GM19395 (cell line): ENCODE data around the gene ERCC6.

Experiments
- ATAC-seq: cut with Tn5 transposase; IDR thresholded peaks from one replicate; pipeline ENCODE4 v1.9.1; 2021; ENCODE audit warnings: mild to moderate bottlenecking, moderate library complexity; ENCODE audit not compliant: unreplicated experiment

ERCC6 gene

DNA sequence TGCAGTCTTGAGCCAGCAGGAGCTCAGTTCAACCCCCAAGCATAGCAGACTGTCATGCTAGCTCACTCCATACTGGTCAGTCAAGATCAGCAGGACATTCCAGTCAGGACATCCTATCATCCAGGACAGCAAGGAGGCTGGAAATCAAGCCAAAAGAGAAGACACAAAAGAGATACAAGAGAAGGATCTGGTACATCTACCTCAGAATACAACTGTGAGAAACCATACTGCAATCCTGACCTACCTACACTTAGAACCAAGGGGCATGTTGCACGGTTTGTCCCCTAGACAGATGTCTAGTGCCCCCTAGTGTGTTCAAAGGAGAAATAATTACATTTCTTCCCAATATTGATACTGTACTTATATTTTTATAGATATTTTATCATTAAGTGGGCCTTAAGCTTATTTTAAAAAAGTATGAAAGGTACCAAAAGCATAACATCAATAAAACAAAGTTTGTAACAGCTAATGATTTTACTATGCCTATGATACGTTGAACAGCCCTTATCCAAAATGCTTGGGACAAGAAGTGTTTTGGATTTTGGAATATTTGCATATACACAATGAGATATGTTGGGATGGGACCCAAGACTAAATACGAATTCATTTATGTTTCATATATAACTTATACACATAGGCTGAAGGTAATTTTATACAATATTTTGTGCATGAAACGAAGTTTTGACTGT lies 26.7 kb downstream of the ERCC6 start:
- ATAC-seq: no peak

DNA sequence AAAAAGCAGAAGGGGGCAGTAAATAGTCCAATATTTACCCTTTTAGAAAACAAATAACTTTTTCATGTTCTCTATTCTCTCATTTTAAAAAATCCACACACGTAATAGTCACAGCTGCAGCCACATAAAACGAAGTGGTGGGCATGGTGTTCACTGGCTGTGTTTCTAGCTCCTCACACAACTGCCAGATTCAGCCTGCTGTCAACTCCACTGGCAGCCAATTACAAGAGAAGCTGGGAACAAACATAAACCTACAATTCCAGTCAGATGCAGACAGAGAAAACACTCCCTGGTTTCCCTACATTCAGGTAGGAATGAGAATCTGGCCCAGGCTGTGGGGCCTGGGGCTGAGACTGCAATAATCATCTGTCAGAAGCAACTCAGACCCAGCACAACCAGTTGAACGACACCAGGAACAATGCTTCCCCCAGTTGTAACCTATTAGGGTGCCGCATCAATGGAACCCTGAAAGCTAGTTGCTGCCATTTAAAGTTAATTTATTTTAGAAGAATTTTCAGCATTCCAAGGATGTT lies 29.1 kb downstream of the ERCC6 start:
- no peak for ATAC-seq

DNA sequence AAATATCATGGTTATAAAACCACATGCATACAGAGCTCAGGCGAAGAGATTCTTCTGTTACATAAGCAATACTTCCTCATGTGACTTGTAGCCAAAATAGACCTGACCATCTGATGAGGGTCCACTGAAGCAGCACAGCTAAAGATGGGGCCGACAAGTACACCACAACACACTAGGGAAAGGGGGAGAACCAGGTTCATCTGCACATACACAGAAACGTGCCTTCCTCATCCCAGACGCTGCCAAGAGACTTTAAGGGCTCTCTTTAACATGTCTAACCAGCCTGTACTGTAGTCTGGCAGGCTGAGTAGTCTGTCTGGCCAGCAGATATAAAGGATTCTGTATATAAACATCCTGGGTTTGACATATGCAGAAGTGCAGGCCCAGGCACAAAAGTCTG lies 30.3 kb downstream of the ERCC6 start:
- no peak for ATAC-seq

DNA sequence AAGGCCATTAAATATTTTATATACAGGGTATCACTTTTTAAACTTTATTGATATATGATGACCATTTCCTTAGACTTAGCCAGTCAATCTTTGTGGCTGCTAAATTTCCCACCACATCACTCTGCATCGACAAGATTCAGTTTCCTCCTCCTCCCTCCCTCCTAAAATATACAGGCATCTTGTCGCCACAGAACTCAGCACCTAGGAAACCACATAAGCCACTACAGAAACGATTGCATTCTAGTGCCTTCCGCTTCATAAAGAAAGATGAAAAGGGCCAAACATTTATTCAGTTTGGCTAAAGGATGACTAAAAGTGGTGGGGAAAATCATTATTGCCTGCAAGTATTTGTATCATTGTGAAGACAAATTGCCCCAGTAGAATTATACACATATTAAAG lies 30.7 kb downstream of the ERCC6 start:
- ATAC-seq: no peak

DNA sequence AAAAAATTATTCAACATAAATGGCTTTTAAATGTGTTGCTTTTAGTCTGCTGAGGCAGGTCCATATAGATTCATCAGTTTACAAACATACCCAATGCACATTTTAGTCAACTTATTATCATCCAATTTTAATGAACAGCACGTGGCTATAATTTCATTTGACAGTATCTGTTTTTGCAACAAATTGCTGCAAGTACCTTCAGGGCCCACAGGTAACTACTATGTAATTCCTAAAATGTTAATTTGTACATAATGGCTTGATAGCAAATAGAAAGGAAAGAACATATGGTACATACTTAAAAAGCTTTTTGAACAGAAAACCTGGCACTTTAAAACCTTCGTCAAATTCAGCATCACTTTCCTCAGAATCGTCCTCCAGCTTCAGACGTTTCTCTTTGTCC lies 33.3 kb downstream of the ERCC6 start:
- no peak for ATAC-seq

DNA sequence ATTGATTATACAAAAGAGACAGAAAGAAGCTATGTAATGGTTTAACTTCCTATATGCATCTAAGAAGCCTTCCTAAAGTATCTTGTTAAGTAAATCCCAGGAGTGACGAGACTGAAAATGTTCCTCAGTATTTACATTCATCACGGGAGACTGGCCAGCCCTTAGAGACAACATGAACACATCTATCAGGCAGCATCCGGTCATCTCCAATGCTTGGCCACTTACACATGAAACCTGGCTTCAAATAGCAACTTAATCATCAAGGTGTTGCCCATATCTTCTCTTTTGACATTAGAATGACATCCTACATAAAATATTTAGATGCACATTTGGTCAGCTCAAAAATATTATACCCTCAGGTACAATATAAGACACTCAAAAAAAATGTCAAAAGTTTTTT lies 33.8 kb downstream of the ERCC6 start:
- ATAC-seq: no peak

DNA sequence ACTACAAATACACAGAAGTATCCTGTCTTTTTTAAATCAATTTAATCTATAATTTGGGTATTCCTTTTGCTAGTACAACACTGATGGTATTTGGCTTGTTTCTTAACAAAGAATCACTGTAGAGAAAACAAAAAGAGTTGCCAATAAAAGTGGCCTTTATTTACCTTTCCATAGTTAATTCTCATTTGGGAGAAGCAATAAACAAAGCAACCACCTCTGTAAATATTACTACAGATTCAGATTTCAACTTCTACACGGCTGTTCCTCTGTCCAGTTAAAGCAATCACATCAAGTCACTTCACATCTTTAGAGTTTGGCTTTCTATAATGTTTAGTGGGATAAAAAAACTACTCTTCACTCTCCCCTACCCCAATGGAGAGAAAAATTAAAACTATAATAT lies 34.4 kb downstream of the ERCC6 start:
- no peak for ATAC-seq

DNA sequence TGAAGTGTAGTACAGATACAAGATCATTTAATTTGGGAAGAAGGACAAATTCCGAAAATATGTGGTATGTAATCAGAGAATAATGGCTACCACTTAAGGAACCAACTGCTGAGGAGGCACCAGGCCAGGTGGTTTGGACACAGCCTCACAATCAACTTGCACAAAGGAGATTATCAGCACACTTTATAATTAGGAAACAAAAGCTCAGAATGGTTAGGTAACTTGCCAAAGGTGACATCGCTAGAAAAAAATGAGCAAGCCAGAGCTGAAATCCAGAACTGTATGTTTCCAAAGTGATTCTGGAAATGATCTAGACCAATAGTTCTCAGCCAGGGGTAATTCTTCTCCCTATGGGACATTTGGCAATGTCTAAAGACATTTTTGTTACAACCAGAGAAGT lies 36.6 kb downstream of the ERCC6 start:
- ATAC-seq: no peak

DNA sequence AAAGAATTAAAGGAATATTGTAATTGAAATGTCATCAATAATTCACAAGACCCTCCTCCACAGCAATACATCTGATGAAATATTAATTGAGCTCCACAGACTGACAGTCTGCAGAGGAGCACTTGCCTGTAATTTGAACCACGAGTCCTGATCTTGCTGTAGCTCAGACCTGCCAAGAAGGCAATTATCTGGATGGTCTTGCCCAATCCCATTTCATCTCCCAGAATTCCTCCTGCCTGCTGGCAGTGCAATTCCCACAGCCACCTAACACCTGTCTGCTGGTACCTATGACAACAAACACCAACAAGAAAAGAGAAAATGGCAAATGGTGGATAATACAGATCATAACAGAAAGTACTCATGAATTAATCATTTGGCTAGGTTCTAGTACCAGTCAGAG lies 38.5 kb downstream of the ERCC6 start:
- no peak for ATAC-seq

DNA sequence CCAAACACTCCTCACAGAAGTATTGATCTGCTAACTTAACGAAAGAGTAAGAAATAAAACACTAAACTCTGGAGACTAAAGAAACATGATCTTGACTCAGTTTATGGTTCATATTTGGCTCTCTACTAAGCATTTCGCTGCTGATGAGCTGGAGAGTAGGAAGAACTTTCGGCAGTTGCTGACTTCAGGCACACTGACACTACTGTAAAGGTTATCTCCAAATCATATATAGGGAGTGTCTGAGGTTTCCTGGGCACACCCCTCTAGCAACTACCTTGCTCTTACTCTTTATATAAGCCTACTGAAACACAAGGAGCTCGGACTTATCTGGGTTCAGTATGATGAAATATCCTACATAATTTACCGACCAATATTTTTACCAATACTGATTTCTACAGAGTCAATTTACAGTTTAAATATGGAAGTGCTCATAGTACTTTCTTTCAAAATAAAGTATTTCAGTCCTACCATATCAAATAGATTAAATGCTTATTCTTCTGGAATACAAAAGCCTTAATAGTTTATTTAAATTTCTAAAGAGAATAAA lies 39.5 kb downstream of the ERCC6 start:
- no peak for ATAC-seq

DNA sequence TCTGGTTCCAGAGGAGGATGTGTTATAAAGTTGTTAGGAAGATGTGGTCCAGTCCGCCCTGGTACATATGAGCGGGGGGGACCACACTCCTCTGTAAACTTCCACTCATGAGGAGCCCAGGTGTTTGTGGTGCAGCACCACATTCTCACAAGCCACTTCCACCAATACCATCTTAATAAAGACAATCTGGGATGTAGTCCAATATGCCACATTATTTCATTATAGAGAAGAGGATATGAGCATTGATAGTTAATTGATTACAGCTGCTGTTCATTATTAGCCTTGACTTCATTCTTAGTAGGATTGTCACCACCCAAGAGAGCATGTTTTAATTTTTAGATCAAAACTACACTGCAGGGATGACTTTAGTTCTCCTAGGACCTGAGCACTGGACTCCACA lies 40.5 kb downstream of the ERCC6 start:
- ATAC-seq: no peak

DNA sequence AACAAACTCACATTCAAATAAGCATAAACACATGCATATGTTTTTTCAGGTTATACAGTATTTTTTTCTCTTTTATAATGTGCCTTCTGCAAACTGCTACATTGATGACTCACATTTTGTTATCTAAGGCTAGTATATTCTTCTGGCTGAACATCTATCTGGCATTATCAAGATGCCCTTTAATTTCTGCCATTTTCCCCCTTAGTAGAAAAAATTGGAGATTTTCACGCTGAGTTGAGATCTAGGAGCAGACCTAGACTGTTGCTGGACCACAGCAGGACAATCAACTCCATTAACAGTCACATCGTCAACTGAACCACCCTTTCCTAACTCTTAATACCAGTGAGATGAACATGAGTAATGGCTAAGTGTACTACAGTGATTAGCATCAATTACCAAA lies 41.6 kb downstream of the ERCC6 start:
- ATAC-seq: no peak

DNA sequence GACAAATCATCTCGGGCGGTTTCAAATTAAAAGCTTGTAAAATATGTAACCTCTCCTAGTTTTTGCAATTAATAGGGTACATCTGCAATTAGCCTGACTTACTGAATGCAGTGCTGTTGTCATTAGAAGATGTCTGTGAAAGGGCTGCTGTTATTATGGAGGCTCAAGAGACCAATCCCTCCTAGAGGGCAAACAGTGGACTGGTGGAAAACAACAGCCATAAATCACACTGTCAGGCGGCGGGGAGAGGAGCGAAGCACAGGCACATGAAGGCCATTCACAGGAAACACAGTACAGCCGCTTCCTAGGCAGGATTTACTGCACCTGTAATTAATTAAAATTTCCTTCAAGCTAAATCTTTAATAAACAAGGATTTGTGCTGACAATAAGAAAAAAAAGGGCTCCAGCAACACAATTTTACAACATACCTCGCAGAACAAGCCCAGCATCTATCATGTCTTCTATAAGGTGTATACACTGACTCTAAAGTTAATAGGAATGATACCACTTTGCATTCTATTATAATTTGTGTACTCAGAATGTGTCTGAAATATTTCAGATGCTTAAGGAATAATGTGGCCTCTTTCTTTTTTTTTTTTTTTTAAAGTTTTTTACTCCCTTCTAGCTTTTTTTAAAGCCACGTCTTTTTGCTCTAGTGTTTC lies 50.7 kb downstream of the ERCC6 start:
- no peak for ATAC-seq

DNA sequence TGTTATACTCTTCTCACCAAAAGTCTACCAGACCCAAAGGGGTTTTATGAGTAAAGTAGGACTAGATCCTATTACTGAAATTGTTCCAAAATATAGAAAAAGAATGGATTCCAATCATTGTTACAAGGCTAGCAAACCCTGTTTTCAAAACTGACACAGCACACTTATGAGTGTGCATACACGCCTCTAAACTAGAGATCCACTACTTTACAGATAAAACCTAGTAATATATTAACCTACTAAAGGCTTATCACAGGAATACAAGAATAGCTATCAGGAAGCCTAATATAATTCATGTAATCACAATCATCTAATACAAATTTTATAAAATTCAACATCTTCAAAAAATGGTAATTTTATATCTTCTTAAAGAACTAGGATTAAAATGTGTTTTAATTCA lies 52.2 kb downstream of the ERCC6 start:
- no peak for ATAC-seq

DNA sequence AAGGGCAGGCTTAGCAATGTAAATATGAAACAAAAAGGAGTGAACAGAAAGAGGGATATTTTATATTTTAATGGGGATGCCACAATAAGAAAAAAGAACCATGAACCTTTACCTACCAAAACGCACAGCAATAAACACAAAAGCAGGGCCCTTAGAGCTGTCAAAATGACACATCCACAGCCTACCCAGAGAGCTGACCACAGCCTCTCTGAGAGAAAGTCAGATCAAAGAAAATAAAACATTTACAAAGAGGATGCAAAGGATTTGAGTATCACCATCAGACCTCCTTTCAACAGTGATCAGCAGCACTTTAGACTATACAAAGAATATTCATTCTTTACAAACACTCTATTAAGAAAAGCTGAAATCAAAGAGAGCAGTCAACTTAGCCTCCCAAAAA lies 52.9 kb downstream of the ERCC6 start:
- no peak for ATAC-seq

DNA sequence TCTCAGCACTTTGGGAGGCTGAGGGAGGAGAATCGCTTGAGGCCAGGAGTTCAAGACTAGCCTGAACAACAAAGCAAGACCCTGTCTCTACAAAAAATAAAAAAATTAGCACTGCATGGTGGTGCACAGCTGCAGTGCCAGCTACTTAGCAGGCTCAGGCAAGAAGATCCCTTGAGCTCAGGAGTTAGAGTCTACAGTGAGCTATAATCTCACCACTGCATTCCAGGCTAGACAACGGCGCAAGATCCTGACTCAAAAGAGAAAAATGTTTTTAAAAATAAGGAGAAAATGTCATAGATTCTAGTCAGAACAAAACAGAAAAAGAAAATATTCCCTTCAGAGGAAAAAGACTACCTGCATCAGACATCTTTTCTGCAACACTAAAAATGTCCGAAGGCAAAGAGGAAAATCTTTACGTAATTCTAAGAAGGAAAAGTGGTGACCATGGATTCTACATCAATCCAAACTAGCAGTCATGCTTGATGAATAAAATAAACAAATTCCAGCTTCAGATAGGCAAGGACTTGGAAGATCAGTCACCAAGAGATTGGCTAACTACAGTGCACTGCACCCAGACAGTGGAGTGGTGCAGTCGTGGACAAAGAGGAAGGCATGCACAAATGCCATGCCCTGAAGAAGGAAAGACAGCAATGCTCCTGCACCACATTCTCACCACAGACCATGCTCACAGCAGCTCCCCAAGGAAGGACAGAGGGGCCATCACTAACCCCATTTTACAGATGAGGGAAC lies 54.3 kb downstream of the ERCC6 start:
- no peak for ATAC-seq

DNA sequence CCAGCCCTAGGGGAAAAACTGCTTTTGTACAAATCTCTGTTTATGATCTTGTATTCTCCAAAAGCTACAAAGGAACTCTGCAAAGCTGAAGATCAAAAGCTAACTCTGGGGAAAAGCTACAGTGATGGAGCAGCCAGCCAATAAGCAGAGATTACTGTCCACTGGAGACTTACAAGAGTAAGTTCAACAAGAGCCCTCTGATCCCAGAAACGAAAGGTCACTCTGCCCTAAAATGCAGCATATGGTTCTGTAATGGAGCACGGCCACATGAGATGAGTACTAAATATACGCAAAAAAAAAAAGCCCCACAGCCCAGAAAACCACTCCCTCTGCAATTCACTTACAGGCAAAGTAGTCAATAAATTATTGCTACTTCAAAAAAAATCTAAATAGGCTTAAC lies 60.1 kb downstream of the ERCC6 start:
- no peak for ATAC-seq

DNA sequence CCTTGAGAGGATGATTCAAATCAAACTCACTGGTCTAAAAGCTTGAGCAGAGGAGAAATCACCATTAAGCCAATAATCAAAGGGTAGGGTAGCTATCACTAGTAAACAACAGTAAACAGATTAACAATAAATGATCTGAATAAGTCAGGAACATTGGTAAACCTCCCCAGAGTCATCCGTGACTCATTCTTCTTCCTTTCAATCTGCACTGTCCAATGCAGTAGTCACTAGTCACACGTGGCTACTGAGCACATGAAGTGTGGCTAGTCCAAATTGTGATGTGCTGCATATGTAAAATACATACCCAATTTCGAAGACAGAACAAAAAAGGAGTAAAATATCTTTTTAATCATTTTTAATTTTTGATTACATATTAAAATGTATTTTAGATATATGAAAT lies 64.0 kb downstream of the ERCC6 start:
- ATAC-seq: no peak

DNA sequence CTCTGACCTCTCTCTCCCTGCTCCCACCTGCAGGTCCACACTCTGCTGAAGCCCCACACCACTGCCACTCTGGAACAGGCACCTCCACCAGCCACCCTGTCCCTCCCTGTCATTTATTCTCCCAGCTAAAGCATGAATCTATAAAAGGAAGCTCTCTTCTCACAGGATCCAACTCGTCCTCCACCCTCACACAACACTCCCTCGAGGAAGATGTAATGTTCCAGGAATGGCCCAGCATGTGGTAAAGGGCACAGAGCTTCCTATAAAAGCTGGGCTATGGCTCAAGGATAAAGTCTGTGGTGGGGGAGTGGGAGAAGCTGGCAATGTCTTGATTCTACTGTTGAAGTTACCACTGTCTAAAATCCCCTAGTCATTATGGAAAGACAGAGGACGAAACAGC lies 67.4 kb downstream of the ERCC6 start:
- ATAC-seq: no peak

DNA sequence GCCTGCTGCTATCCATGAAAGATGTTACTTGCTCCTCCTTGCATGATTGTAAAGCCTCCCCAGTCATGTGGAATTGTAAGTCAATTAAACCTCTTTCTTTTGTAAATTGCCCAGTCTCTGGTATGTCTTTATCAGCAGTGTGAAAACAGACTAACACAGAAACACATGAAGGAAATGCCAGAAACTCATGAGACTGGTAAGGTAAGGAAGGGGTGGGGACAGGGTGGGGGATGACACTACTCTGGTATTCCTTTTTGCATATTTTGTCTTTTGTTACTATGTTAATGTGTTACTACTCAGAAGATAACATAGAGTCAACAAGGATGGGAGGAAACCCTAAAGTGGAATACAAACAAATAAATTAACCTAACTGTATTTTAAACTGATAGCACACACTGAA lies 73.2 kb downstream of the ERCC6 start:
- no peak for ATAC-seq
